ENCODE data around the gene PHYHIPL.
"Not testable (repeated sequence)": the region's sequence is repeated elsewhere in the genome, so short reads cannot be mapped to it uniquely, and the experiment has no call there.

Gene PHYHIPL

DNA sequence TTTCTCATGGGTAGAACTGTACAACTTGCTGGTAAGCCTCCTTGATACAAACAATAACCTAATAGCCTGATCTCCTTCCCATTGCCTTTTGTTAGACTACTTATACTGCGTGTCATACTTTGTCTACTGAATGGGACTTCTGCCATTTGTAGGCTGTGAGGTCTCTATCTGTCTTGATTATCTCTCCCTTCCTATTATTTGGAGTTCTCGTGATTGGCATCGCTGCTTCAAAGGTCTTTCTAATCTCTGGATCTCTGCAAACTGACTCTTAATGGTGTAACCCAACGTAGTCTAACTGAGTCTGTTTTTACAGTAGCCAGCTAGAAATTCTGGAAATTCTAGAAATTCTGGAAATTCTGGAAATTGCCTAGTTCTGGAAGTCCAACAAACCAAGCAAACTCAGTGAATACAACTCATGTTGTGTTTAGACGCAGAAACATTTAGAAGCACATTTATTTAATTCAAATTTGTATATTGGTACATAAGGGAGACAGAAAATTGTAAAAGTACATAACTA is 29.8 kb downstream of the PHYHIPL start:
- no peak for DNase-seq (ENCODE audit: low spot score)

DNA sequence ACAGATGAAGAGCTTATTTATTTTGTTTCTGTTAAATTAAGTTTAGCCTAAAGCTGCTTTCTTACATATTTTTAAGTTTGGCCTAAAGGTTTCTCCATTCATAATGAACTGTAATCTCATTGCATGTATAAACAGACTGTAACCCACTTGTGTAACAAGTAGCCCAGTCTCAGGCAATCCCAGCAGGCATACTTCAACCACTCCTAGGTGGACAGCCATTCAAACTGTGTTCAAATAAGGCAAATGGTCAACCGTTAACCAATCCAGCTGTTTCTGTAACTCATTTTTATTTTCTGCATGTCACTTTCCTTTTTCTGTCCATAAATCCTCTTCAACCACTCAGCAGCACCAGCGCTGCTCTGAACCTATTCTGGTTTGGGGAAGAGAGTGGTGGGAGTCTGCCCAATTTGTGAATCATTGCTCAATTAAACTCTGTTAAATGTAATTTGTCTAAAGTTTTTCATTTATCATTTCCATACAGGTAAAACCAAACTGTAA is 35.9 kb downstream of the PHYHIPL start:
- DNase-seq (ENCODE audit: low spot score) = no peak

DNA sequence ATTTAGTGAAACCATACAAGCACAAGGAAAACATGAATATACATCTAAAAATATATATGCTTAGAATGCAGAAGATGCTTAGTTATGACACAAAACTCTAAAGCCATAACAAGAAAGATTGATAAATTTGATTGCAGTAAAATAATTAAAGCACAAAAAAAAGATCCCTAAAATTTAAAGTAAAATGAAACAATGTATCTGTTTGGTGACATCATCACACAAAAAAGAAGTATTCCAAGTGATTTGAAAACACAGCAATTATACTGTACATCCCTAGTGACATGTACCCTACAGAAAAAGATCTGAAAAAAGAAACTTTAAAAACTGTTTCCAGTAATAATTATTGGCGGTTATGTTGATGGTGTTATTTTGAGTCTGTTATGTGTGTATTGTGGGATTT is 37.7 kb downstream of the PHYHIPL start:
- DNase-seq (ENCODE audit: low spot score) = no peak

DNA sequence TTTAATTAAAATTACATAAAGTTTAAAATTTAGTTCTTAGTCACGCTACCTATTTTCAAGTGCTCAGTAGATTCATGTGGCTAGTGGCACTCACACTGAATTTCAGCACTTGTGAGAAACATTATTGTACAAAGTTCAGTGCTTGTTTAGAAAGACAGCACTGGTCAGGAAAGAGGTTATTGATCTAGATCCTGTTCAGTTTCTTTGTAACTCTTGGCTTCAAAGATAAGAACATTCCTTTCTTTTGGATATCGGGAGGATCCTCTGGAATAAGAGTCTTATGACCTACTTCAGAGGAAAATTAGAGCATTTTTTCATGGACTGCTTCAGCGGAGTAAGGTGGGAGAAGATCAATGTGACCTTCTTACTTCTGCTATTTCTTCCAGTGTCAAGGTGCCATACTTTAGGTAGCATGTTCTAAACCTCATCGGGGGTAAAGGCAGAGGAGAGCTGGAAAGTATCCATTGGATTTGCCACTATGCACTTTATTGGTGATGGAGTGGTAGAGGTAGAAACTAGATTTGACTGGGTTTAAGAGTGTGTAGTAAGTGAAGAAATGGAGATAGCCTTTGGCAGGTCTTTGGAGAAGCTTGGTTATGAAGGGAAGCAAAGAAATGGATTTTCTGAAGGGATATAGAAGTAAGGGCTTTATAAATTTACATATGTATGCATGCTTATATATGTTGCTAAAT is 39.9 kb downstream of the PHYHIPL start:
- no peak for DNase-seq (ENCODE audit: low spot score)

DNA sequence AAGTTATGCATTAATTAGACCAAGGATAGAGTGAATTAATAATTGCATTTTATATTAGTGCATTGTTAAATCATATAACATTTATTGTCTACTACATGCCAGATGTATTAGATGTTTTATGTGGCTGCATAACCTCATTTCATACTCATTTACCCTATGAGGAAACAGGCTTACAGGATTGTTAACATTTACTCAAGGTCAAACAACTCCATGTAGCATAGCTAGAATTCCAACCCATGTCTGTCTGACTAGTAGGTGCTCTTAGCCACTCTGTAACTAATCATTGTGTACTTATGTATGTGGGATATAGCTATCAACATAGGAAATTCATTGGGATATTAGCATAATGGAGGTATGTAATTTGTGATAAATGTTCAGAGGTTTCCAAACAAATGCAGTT is 46.3 kb downstream of the PHYHIPL start:
- DNase-seq (ENCODE audit: low spot score) = no peak

DNA sequence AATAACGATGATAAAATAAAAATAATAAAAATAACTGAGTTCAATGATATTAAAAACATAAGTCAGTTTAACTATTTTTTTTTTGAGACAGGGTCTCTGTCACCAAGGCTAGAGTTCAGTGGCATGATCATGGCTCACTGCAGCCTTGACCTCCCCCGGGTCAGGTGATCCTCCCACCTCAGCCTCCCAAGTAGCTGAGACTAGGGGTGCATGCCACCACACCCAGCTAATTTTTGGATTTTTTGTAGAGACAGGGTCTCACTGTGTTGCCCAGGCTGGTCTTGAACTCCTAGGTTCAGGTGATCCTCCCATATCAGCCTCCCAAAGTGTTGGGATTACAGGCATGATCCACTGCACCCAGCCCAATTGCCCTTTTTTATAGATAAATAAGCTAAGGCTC is 47.2 kb downstream of the PHYHIPL start:
- DNase-seq (ENCODE audit: low spot score) = not testable (repeated sequence)

DNA sequence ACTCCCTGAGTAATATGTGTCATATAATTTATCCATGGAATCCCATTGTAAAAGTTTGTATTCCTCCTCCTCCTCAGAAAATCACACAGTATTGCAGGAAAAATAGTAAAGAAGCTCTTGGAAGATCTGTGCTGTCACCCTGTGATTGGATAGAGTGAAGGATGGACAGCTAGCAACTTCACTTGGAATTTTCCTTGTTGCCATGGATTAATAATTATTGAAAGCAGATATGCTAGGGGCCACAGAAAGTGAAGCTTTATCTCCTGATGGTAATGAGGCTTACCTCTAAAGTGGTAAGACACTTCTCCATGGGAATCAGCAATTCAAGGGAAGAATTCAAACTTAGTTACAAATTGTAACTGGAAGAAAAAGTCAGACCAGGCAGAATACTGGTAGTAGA is 48.8 kb downstream of the PHYHIPL start:
- no peak for DNase-seq (ENCODE audit: low spot score)

DNA sequence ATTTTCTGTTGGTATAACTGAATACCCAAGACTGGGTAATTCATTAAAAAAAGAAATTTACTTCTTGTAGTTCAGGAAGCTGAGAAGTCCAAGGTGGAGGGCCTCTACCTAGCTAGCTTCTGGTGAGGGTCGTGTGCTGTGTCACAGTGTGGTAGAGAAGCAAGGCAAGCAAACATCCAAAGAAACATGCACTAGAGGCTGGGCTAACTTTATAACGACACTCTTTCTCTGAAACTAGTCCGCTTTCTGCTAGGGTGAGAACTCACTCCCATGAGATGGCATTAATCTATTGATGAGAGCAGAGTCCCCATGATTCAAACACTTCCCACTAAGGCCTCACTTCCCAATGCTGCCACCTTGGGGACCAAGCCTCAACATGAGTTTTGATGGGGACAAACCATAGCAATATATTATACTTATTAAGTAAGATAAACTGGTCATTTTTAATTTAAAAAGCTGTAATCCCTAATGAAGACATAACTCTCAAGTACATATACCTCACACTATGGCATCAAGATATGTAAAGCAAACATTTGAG is 50.8 kb downstream of the PHYHIPL start:
- no peak for DNase-seq (ENCODE audit: low spot score)

DNA sequence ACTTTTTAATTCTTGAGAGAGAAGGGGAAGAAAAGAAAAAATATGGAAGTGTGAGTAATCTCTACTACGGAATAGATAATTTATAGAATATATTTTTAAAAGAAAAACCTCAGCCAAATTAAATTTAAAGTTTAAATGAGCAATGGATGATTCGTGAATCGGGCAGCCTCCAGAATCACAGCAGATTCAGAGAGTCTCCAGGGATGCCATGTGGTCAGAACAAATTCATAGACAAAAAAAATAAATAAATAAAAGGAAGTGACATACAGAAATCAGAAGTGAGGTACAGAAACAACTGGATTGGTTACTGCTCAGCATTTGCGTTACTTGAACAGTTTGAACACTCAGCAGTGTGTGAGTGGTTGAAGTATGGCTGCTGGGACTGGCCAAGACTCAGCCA is 53.0 kb downstream of the PHYHIPL start:
- DNase-seq (ENCODE audit: low spot score) = no peak

DNA sequence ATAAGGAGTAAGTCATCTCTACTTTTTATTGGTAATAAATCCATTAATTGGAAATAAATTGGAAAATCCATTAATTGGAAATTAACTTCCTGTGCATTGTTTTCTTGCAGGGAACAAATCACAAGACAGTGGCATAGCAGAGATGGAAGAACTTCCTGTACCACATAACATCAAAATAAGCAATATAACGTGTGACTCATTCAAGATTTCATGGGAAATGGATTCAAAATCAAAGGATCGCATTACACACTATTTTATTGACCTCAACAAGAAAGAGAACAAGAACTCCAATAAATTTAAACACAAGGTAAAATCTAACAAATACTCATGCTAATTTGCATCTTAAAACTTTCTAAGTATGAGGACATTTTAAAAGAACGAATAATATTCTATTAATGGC is 57.8 kb downstream of the PHYHIPL start:
- DNase-seq (ENCODE audit: low spot score) = no peak

DNA sequence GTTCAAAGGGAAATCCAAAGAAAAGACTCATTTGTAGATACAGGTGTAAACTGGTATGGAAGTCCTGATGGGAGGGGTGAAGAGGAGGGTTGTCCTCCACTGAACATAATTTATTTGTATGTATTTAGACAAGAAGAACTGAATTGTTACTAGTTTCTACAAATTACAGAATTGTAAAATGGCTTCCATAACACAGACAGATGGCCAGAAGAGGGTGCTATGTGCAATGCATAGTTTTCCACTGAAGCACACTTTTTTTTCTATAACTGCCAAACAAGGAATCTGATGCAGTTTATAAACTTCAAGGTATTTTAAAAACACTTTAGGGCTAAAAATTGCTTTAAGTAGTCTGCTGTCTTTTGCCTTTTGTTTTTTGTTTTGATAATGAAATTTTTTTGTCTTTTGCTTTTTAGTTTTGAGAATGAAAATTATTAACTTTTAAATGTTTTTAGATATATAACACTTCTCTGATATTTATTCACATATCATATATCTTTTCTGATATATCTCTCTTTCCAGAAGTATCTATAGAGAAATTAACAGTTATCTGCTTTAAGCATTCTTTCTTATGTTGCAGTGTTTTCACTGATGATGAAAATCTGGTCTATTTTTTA is 58.5 kb downstream of the PHYHIPL start:
- no peak for DNase-seq (ENCODE audit: low spot score)

DNA sequence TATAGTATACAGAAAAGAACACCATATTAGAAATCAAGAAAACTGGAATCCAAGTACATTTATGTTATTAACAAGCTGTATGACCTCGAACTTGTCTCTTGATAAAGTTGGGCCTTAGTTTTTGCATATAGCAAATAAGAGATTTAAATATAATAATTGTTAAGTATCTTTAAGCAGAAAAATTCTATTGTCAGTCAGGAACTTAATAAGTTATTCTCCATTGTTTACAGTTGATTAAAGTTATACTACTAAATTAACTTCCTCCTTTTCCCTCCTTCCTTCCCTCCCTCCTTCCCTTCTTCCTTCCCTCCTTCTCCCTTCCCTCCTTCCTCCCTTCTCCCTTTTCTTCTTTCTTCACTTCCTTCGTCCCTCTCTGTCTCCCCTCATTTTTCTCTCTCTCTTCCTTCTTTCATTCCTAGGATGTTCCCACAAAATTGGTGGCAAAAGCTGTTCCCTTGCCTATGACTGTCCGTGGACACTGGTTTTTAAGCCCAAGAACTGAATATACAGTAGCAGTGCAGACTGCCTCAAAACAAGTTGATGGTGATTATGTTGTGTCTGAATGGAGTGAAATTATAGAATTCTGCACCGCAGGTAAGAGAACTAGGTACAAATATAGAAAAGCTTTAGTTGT is 59.7 kb downstream of the PHYHIPL start:
- no peak for DNase-seq (ENCODE audit: low spot score)

DNA sequence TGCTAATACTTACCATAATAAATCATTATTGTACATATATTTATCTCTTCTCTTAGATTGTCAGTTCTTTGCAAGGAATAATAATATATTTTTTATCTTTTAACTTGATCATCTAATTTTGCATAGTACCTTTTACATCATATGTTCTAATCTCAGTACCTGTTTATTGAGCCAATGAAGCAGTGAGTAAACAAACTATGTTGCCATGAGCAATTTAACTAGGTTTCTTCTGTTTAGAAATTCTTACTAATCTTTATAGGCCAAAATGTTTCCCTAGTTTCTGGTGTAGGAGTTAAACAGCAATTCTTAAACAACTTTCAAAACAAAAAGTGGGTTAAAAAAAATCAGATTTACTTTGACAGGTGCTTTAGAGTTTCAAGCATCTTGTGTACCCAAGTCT is 61.3 kb downstream of the PHYHIPL start:
- DNase-seq (ENCODE audit: low spot score) = no peak

DNA sequence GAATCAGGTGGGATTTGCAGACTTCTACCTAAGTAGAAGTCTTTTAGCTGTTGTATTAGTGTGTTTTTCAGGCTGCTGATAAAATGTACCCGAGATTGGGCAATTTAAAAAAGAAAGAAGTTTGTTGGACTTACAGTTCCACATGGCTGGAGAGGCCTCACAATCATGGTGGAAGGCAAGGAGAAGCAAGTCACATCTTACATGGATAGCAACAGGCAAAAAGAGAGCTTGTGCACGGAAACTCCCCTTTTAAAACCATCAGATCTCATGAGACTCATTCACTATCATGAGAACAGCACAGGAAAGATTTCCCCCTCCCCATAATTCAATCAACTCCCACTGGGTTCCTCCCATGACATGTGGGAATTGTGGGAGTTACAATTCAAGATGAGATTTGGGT is 62.7 kb downstream of the PHYHIPL start:
- not testable (repeated sequence) for DNase-seq (ENCODE audit: low spot score)

DNA sequence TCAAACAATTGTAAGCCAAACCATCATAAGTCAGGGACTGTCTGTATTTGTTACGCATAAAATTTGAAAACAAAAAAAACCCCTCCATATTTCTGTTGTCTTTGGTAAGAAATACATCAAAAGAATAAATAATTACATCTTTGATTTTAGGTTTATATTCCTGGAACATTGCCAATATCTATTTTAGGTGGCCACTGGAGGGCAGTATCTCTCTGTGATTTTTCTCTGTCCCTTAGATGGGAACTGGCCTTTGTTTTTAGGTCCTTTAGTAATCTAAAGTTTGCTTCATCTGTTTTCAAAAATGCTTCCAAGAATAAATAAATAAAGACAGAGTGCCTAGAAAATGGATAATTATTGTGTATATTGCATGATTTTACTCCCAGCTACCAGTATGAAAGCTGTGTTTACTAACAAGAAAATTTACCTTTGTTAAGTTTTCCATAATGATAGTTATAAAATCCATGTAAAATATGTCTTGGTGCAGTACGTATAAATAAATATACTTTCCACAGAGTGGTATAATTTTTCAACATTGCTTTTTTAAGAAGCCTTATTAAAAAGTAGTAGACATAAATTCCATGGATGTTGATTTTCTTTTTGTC is 64.2 kb downstream of the PHYHIPL start:
- no peak for DNase-seq (ENCODE audit: low spot score)

DNA sequence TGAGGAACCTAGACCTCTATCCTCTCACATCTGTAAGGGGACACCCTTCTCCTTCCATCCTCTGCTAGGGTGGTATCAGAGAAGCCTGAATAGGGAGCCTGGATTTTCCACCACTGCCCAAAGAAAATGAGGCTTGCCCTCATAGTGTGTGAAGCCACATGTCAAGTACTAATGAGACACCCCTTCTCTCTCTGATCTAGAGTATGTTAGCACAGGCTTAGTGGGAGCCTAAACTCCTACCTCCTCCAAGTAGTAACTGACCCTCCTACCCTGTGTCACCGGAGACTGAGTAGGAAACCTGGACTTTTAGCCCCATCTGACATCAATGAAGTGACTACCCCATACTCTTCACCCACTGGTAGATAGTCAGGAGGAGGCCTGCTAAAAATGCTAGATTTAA is 65.6 kb downstream of the PHYHIPL start:
- DNase-seq (ENCODE audit: low spot score) = no peak

DNA sequence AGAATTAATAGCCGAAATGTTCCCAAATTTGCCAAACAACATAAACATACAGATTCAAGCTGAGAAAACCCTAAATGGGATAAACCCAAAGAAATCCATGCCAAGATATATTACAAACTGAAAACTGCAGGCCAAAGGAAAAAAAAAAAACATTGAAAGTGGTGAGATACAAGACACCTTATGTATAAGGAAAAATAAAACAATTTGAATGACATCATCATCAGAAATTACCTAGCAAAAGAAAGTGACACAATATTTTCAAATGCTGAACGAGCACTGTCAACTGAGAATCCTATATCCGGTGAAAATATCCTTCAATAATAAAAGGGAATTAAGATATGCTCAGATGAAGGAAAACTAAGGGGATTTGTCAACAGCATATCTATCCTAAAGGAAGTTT is 66.5 kb downstream of the PHYHIPL start:
- DNase-seq (ENCODE audit: low spot score) = no peak

DNA sequence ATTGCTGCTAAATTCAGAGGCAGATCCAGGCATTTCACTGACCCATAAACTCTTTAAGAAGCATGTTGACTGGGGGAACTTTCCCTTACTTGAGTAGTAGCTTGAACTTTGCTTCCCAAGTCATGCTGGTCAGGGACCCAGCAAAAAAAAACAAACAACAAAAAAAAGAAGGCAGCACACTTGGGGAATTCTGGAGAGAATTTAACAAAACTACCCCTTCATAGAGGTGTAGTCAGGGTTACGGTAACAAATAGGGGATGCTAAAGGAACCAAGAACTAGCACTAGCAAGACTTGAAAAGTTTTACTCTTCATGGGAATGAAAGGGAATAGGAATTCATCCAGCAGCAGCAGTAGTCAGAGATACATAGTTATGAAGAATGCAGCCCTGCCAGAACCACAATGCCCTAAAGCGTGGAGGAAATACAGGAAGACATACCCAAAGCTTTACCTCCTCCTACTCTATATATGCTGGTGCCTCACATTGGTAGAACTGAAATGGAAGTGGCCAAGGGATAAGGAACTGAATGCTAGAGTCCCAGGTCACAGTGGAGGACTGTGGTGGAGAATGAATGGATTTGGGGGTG is 67.3 kb downstream of the PHYHIPL start:
- no peak for DNase-seq (ENCODE audit: low spot score)

DNA sequence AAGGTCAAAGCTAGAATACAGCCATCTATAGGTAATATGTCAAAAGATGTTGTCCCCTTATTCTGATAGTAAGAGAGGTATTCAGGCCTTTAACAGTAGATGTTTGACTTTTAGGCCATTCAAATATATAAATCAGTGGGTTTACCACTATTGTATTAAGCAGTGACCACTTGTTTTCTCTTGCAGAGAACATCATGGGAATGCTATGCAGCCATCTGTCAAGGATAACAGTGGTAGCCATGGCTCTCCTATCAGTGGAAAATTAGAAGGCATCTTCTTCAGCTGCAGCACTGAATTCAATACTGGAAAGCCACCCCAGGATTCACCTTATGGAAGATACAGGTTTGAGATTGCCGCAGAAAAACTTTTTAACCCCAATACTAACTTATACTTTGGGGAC is 68.4 kb downstream of the PHYHIPL start:
- DNase-seq (ENCODE audit: low spot score) = no peak

DNA sequence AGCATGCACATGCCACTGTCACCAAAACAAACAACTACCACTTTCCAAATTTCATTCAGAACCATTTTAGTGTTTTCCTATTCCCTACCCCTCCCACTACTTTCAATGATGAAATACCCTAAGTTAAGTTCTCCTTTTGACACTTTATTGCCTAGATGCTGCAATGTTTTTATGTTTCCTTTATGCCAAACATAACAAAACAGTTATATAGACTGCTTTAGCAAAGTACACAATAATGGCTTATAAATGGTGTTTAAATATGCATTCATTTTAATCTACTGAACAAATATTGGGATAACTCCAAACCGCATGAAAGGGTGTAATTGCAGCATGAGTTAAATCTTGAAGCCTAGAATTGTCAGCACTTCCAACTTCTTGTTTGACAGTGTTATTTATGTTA is 69.2 kb downstream of the PHYHIPL start:
- no peak for DNase-seq (ENCODE audit: low spot score)

DNA sequence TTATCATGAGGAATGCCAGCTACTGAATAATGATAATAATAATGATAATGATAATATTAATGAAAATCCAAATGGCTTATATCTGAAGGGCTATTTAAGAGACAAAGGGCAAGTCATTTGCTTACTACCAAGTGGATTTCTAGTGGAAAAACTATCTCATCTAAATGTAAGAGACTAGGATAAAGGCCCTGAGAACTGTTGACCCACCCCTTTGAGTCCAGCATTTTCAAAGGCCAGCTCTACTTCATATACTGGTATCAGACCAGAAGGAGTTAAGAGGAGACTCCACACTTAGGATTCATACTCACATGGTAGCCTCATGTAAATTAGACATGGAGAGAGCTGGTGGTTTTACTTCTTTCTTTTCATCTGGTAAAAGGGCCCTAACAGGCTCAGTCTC is 76.0 kb downstream of the PHYHIPL start:
- no peak for DNase-seq (ENCODE audit: low spot score)

DNA sequence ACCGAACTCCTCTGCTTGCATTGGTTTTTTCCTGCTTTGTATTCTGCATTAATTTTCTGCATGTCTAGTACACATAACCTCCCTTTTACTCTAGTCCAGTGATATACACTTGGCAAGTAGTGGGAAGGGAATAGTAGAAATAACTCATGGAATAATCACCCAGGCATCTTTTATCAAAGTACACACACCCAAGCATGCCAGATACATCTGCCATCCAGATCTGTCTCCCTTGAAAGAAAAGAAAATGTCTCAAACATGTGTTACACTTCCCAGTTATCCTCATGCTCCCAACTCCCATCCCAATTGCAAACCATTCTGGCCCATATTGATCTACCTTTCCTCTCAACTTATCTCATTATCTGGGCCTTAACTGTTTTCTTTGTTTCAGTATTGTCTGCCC is 79.0 kb downstream of the PHYHIPL start:
- DNase-seq (ENCODE audit: low spot score) = no peak

Data from germinal center (tissue), 1 donor.